Caco-2 (cell line): ENCODE results near the gene HIGD1B. TPM values are rescaled to one million over a fixed set of nuclear protein-coding genes. Genes with fewer than 3 reads are reported as not detected.

Experiments used
- BruUV-seq: library from RNA; stranded (reverse); fragments of 400-500 nt; replicated peaks from 2 replicates; lab custom pipeline; 2021; lab: Mats Ljungman, UMichigan
- CTCF ChIA-PET: fragments of 300-600 bp; sonication (Branson Sonifier 250); formaldehyde crosslinking; loops from one replicate; lab custom pipeline; 2022; ENCODE audit warnings: antibody characterized with exemption; lab: Charles Lee
- POLR2A ChIA-PET: fragments of 300-600 bp; sonication (Branson Sonifier 250); formaldehyde crosslinking; loops from one replicate; lab custom pipeline; 2022; ENCODE audit warnings: antibody characterized with exemption; lab: Charles Lee
- DNase-seq, 2 experiments: peaks; one replicate each; pipeline versions ENCODE4 v3.0.0 to v3.0.0-alpha.2; 2020 to 2022
- H3K27me3 ChIP-seq: replicated peaks from 2 replicates; pipeline ENCODE4 v1.6.0; 2011; ENCODE audit warnings: low read length; ENCODE audit not compliant: control insufficient read depth, insufficient read depth
- H3K36me3 ChIP-seq: 2 replicates; pipeline ENCODE4 v1.5.1; 2011; ENCODE audit warnings: low read length; ENCODE audit not compliant: control insufficient read depth, insufficient read depth
- H3K4me1 ChIP-seq: fragments of 250-450 bp; sonication (Bioruptor Pico); 2 replicates; pipeline ENCODE4 v1.5.1; 2020; ENCODE audit warnings: mild to moderate bottlenecking
- H3K4me3 ChIP-seq: 2 replicates; pipeline ENCODE4 v1.5.1; 2011; ENCODE audit warnings: low read depth, mild to moderate bottlenecking, control low read depth, low read length
- H3K9me3 ChIP-seq: fragments of 250-450 bp; sonication (Bioruptor Pico); 2 replicates; pipeline ENCODE4 v1.5.1; 2020; ENCODE audit warnings: mild to moderate bottlenecking, moderate library complexity
- H3K27ac Mint-ChIP-seq: one replicate; pipeline ENCODE4 v1.8.0; 2022; ENCODE audit warnings: mixed read lengths; ENCODE audit not compliant: unreplicated experiment
- H3K27me3 Mint-ChIP-seq: one replicate; pipeline ENCODE4 v1.8.0; 2022; ENCODE audit warnings: mixed read lengths; ENCODE audit not compliant: insufficient read depth, unreplicated experiment
- H3K36me3 Mint-ChIP-seq: one replicate; pipeline ENCODE4 v1.8.0; 2022; ENCODE audit warnings: mild to moderate bottlenecking, mixed read lengths; ENCODE audit not compliant: insufficient read depth, unreplicated experiment
- H3K4me1 Mint-ChIP-seq: one replicate; pipeline ENCODE4 v1.8.0; 2022; ENCODE audit warnings: low read depth, mixed read lengths; ENCODE audit not compliant: unreplicated experiment
- H3K4me3 Mint-ChIP-seq: one replicate; pipeline ENCODE4 v1.8.0; 2022; ENCODE audit warnings: mild to moderate bottlenecking, moderate library complexity, mixed read lengths; ENCODE audit not compliant: unreplicated experiment
- H3K9me3 Mint-ChIP-seq: one replicate; pipeline ENCODE4 v1.8.0; 2022; ENCODE audit warnings: mixed read lengths; ENCODE audit not compliant: unreplicated experiment
- CTCF ChIP-seq, 2 experiments: fragments of 200-600 bp in 1 of 2; IDR thresholded peaks; 1 replicate in 1 of 2; 2 replicates in 1 of 2; pipeline versions ENCODE4 v1.5.1 to v1.8.0; 2011 to 2022; ENCODE audit warnings: antibody characterized with exemption in 1 of 2, control low read depth in 1 of 2, inconsistent platforms in 1 of 2, low read depth in 1 of 2, low read length in 1 of 2, mild to moderate bottlenecking in 1 of 2, moderate library complexity in 1 of 2; ENCODE audit not compliant: insufficient read depth in 1 of 2, severe bottlenecking in 1 of 2, unreplicated experiment in 1 of 2
- intact Hi-C: fragments of 100-400 bp; cut with micrococcal nuclease; formaldehyde crosslinking; loops from one replicate; pipeline ENCODE4 v1.10.0; 2022; ENCODE audit not compliant: unreplicated experiment
- total RNA-seq: library from RNA; stranded (reverse); gene quantifications from 2 replicates; pipeline ENCODE4 v1.2.3, GENCODE V29; 2022

Gene HIGD1B
- total RNA-seq, 1 experiment from 2014 or later = not detected

GRCh38 chr17:44887016-44887415 is 39.3 kb downstream of the HIGD1B start:
- CTCF ChIA-PET = no interaction called here
- BruUV-seq = no TSS peak
- intact Hi-C loops = no loop called here
- POLR2A ChIA-PET = no interaction called here
- no peak for DNase-seq
- no peak overlapping the region for H3K4me3 ChIP-seq
- H3K27me3 Mint-ChIP-seq = no peaks in the 10 kb centered on the region
- no peak overlapping the region for H3K4me3 Mint-ChIP-seq
- no peak overlapping the region for H3K27ac Mint-ChIP-seq
- H3K27me3 ChIP-seq = no peaks in the 10 kb centered on the region
- 0 out of 2 replicates have a peak, but pooled peaks cover 3% of the 10 kb centered on the region for H3K4me1 ChIP-seq
- H3K9me3 Mint-ChIP-seq = no peaks in the 10 kb centered on the region
- no peaks in the 10 kb centered on the region for H3K9me3 ChIP-seq
- no peaks in the 10 kb centered on the region for H3K4me1 Mint-ChIP-seq
- TF ChIP-seq CTCF (IDR thresholded peaks at IDR 0.05; ENCODE audit: insufficient read depth in 1 of 2, low read depth in 1 of 2, low read length in 1 of 2, severe bottlenecking in 1 of 2, unreplicated experiment in 1 of 2) = no peak
- peaks cover 42% of the 10 kb centered on the region for H3K36me3 Mint-ChIP-seq
- H3K36me3 ChIP-seq = no peaks in the 10 kb centered on the region; the same call in 1 of the 2 replicates

GRCh38 chr17:44887971-44888954 is 40.6 kb downstream of the HIGD1B start:
- Histone ChIP-seq H3K27me3 (no peaks in the 10 kb centered on the region), H3K4me1 (0 out of 2 replicates have a peak, but pooled peaks cover 3% of the 10 kb centered on the region), H3K36me3 (no peaks in the 10 kb centered on the region; the same call in 1 of the 2 replicates), H3K4me3 (no peak overlapping the region), H3K9me3 (no peaks in the 10 kb centered on the region)
- TF ChIP-seq CTCF (IDR thresholded peaks at IDR 0.05; ENCODE audit: insufficient read depth in 1 of 2, low read depth in 1 of 2, low read length in 1 of 2, severe bottlenecking in 1 of 2, unreplicated experiment in 1 of 2) = no peak
- intact Hi-C loops = no loop called here
- Mint-ChIP-seq H3K4me3 (no peak overlapping the region), H3K27ac (no peak overlapping the region), H3K9me3 (no peaks in the 10 kb centered on the region), H3K27me3 (no peaks in the 10 kb centered on the region), H3K4me1 (no peaks in the 10 kb centered on the region), H3K36me3 (peaks cover 35% of the 10 kb centered on the region)
- POLR2A ChIA-PET = no interaction called here
- no peak for DNase-seq
- BruUV-seq = no TSS peak
- CTCF ChIA-PET = no interaction called here

- Histone ChIP-seq H3K4me1 (0 out of 2 replicates have a peak, but pooled peaks cover 3% of the 10 kb centered on the region), H3K4me3 (no peak overlapping the region), H3K27me3 (no peaks in the 10 kb centered on the region), H3K9me3 (no peaks in the 10 kb centered on the region), H3K36me3 (no peaks in the 10 kb centered on the region; the same call in 1 of the 2 replicates)
- H3K27ac Mint-ChIP-seq = no peak overlapping the region
- intact Hi-C loops = no loop called here
- POLR2A ChIA-PET = no interaction called here
- H3K4me1 Mint-ChIP-seq = no peaks in the 10 kb centered on the region
- CTCF ChIA-PET = interaction anchor here (0.6 to 1.0 kb wide), 2 partner anchors 10 kb away, joined by 3 read pairs; partner anchors contain the start of gene EFTUD2
- H3K4me3 Mint-ChIP-seq = no peak overlapping the region
- H3K27me3 Mint-ChIP-seq = no peaks in the 10 kb centered on the region
- peaks cover 36% of the 10 kb centered on the region for H3K36me3 Mint-ChIP-seq
- DNase-seq = no peak
- no TSS peak for BruUV-seq
- no peaks in the 10 kb centered on the region for H3K9me3 Mint-ChIP-seq
- TF ChIP-seq CTCF (IDR thresholded peaks at IDR 0.05; ENCODE audit: insufficient read depth in 1 of 2, low read depth in 1 of 2, low read length in 1 of 2, severe bottlenecking in 1 of 2, unreplicated experiment in 1 of 2) = no peak
Measured at GRCh38 chr17:44889003-44889402, 41.3 kb downstream of the HIGD1B start.
